NOMO-1 treated with dmso at 0.1 percent for 144 hours (cell line): ENCODE measurements around the gene TEK.
"Not testable (repeated sequence)": the region's sequence is repeated elsewhere in the genome, so short reads cannot be mapped to it uniquely, and the experiment has no call there.

Experiments used
- DNase-seq: peaks from one replicate; lab custom pipeline; 2025; ENCODE audit not compliant: unreplicated experiment; lab: John Stamatoyannopoulos, UW

Gene TEK

GRCh38 chr9:27108981-27109541 is at the start of gene TEK:
Gene TEK (plus strand): TSS chr9:27109225. CDS start chr9:27109591, 366 bp downstream.
- no peak for DNase-seq

GRCh38 chr9:27059412-27059811 is 49.6 kb upstream of the TEK start:
- no peak for DNase-seq

GRCh38 chr9:27059907-27060306 is 49.1 kb upstream of the TEK start:
- DNase-seq = no peak

GRCh38 chr9:27065288-27065687 is 43.7 kb upstream of the TEK start:
- no peak for DNase-seq

- DNase-seq = no peak
These were observed 34.9 kb upstream of the TEK start for GRCh38 chr9:27073841-27074728.

GRCh38 chr9:27078685-27079084 is 30.3 kb upstream of the TEK start:
- no peak for DNase-seq

GRCh38 chr9:27085456-27085855 is 23.6 kb upstream of the TEK start:
- DNase-seq = no peak

GRCh38 chr9:27086818-27087680 is 22.0 kb upstream of the TEK start:
- no peak for DNase-seq

GRCh38 chr9:27088981-27089380 is 20.0 kb upstream of the TEK start:
- no peak for DNase-seq

- DNase-seq = no peak
These were observed 19.3 kb upstream of the TEK start for GRCh38 chr9:27089706-27090105.

- no peak for DNase-seq
These were observed 18.8 kb upstream of the TEK start for GRCh38 chr9:27090231-27090630.

GRCh38 chr9:27090711-27091110 is 18.3 kb upstream of the TEK start:
- DNase-seq = no peak

GRCh38 chr9:27092496-27092895 is 16.5 kb upstream of the TEK start:
- not testable (repeated sequence) for DNase-seq

- DNase-seq = not testable (repeated sequence)
These were observed 15.5 kb upstream of the TEK start for GRCh38 chr9:27093384-27094067.

- DNase-seq = no peak
These were observed 14.3 kb upstream of the TEK start for GRCh38 chr9:27094640-27095298.

GRCh38 chr9:27107241-27107640 is 1.8 kb upstream of the TEK start:
- no peak for DNase-seq

GRCh38 chr9:27109621-27110020 is 596 bp downstream of the TEK start:
- DNase-seq = no peak

GRCh38 chr9:27110181-27110580 is 1.2 kb downstream of the TEK start:
- DNase-seq = no peak

- no peak for DNase-seq
These were observed 3.2 kb downstream of the TEK start for GRCh38 chr9:27112235-27112634.

GRCh38 chr9:27117489-27118135 is 8.6 kb downstream of the TEK start:
- DNase-seq = no peak
